Left colon (tissue), 2 donors: ENCODE data around the gene MSL1. TPM values are rescaled to one million over a fixed set of nuclear protein-coding genes. Genes with fewer than 3 reads are reported as not detected.
"Not testable (repeated sequence)": the region's sequence is repeated elsewhere in the genome, so short reads cannot be mapped to it uniquely, and the experiment has no call there.

ENCODE experiments used
- ATAC-seq: fragments of 200-7000 bp; cut with Tn5 transposase; one replicate; pipeline ENCODE4 v1.9.1; 2020; ENCODE audit warnings: mild to moderate bottlenecking, moderate library complexity
- DNase-seq, 2 donors: peaks; one replicate each; pipeline ENCODE4 v3.0.0-alpha.2; 2020
- intact Hi-C, 2 donors: fragments of 100-400 bp; cut with DNase I in 1 of 2; cut with micrococcal nuclease in 1 of 2; formaldehyde crosslinking; loops; one replicate each; pipeline versions ENCODE4 v1.11.2 to v1.14.0; 2022; cut with DNase I, micrococcal nuclease
- total RNA-seq, 2 donors: library from RNA; stranded (reverse); fragmentation: NEBNext Ultra II Directional; extraction: Animal tissue kit (Norgen Biotek cat#: 25700); gene quantifications; one replicate each; pipeline ENCODE4 v1.2.1, GENCODE V29; 2021
- donor health status: DM: no; HTN: no; CAD: no.
- donor health status: DM: yes; HTN: yes; CAD: no.

MSL1 gene
- total RNA-seq, 2 donors from 2014 or later: 77.4 to 82.0 TPM

GRCh38 chr17:40113110-40113906 is 8.5 kb upstream of the MSL1 start:
- ATAC-seq (peak; percentile 69), DNase-seq (peak; percentile 95 to 96)
- intact Hi-C loops: loop anchor here in 1 of 2 donors (2.0 kb wide), 1 partner anchor 55 kb away; no protein-coding TSS in a partner anchor

GRCh38 chr17:40113907-40114245 is 7.9 kb upstream of the MSL1 start:
- intact Hi-C loops: loop anchor here in 1 of 2 donors (2.0 kb wide), 1 partner anchor 55 kb away; no protein-coding TSS in a partner anchor
- DNase-seq (no peak), ATAC-seq (no peak)

- intact Hi-C loops: no loop called here
- DNase-seq (no peak), ATAC-seq (no peak)
These were observed 6.7 kb upstream of the MSL1 start for GRCh38 chr17:40115101-40115436.

GRCh38 chr17:40122136-40122998 is 596 bp downstream of the MSL1 start:
- peak in 1 of 2 donors; percentile 66 for DNase-seq
- peak; percentile 44 for ATAC-seq
- intact Hi-C loops: no loop called here

- intact Hi-C loops: no loop called here
- ATAC-seq: peak; percentile 30
These were observed 1.4 kb downstream of the MSL1 start for GRCh38 chr17:40122999-40123810.

GRCh38 chr17:40123811-40124114 is 2.0 kb downstream of the MSL1 start:
- intact Hi-C loops: no loop called here
- no peak for ATAC-seq

More at GRCh38 chr17:40122999-40123810, 1.4 kb downstream of the MSL1 start:
- DNase-seq: peak; percentile 65

GRCh38 chr17:40124279-40125141 is 2.7 kb downstream of the MSL1 start:
- DNase-seq: peak in 1 of 2 donors; percentile 21
- intact Hi-C loops: no loop called here
- peak; percentile 7 for ATAC-seq

More at GRCh38 chr17:40123811-40124114, 2.0 kb downstream of the MSL1 start:
- DNase-seq: no peak

- intact Hi-C loops: no loop called here
- ATAC-seq (no peak), DNase-seq (no peak)
These were observed 7.7 kb downstream of the MSL1 start for GRCh38 chr17:40129498-40129897.

GRCh38 chr17:40130352-40131042 is 8.7 kb downstream of the MSL1 start:
- no peak for ATAC-seq
- DNase-seq: no peak
- intact Hi-C loops: no loop called here

GRCh38 chr17:40134184-40134583 is 12.4 kb downstream of the MSL1 start:
- intact Hi-C loops: no loop called here
- ATAC-seq: peak; percentile 96
- peak in 1 of 2 donors; percentile 54 for DNase-seq

GRCh38 chr17:40135817-40136216 is 14.0 kb downstream of the MSL1 start:
- intact Hi-C loops: no loop called here
- DNase-seq (no peak), ATAC-seq (no peak)

GRCh38 chr17:40139566-40140058 is 17.8 kb downstream of the MSL1 start:
- intact Hi-C loops: no loop called here
- peak; percentile 16 for ATAC-seq
- peak in 1 of 2 donors; percentile 38 for DNase-seq

- DNase-seq, ATAC-seq, intact Hi-C loops: not testable (repeated sequence)
These were observed 21.4 kb downstream of the MSL1 start for GRCh38 chr17:40143166-40143565.

- ATAC-seq: no peak
- no peak for DNase-seq
- intact Hi-C loops: no loop called here
These were observed 23.7 kb downstream of the MSL1 start for GRCh38 chr17:40145476-40145875.

GRCh38 chr17:40148527-40148926 is 26.8 kb downstream of the MSL1 start:
- no peak for ATAC-seq
- intact Hi-C loops: no loop called here

GRCh38 chr17:40150276-40150675 is 28.5 kb downstream of the MSL1 start:
- intact Hi-C loops: no loop called here
- ATAC-seq: no peak
- no peak for DNase-seq

More at GRCh38 chr17:40148527-40148926, 26.8 kb downstream of the MSL1 start:
- DNase-seq: no peak

GRCh38 chr17:40151414-40151963 is 29.7 kb downstream of the MSL1 start:
- DNase-seq (no peak), ATAC-seq (no peak)
- intact Hi-C loops: no loop called here
